VCaP (cell line): ENCODE results near the gene SHE.

Source experiments
- H3K27ac ChIP-seq: fragments of 450-650 bp; 2 replicates; pipeline ENCODE4 v1.5.1; 2017
- TF ChIP-seq, protein P1 (sequence below): fragments of 450-650 bp; conservative IDR thresholded peaks from 2 replicates; pipeline ENCODE4 v1.5.1; 2017; ENCODE audit warnings: mild to moderate bottlenecking, moderate library complexity

SHE gene

DNA sequence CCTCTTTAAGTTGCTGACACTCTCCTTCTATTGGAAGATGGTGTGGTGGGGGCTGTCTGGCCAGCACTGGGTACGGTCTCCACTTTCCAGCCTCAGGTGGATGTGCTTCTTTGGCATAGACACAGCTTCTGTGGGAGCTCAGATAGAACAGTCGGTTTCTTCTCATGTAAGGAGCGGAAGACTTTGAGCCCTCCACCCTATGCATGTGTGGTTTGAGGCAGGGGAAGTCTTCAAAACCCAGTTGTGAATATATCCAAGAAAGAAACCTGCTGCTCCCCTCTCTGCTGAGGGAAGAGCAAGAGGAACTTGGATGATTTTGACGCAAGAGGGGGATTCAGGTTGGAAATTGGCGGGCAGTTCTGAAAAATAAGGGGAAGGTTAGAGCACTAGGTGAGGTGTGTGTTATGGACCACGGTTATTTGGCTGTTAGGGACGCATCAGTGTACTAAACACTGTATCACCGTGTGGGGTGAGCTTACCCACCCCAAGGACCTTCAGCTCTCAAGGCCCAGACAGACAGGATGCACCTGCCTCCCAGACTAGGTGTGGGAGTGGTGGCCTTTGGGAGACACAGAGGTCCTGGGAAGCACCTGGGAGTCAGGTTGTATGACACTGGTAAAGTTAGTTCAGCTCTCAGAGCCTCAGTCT lies 60.8 kb downstream of the SHE start:
- TF ChIP-seq, protein P1, sequence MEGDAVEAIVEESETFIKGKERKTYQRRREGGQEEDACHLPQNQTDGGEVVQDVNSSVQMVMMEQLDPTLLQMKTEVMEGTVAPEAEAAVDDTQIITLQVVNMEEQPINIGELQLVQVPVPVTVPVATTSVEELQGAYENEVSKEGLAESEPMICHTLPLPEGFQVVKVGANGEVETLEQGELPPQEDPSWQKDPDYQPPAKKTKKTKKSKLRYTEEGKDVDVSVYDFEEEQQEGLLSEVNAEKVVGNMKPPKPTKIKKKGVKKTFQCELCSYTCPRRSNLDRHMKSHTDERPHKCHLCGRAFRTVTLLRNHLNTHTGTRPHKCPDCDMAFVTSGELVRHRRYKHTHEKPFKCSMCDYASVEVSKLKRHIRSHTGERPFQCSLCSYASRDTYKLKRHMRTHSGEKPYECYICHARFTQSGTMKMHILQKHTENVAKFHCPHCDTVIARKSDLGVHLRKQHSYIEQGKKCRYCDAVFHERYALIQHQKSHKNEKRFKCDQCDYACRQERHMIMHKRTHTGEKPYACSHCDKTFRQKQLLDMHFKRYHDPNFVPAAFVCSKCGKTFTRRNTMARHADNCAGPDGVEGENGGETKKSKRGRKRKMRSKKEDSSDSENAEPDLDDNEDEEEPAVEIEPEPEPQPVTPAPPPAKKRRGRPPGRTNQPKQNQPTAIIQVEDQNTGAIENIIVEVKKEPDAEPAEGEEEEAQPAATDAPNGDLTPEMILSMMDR = no peak
- no peak overlapping the region for H3K27ac ChIP-seq

DNA sequence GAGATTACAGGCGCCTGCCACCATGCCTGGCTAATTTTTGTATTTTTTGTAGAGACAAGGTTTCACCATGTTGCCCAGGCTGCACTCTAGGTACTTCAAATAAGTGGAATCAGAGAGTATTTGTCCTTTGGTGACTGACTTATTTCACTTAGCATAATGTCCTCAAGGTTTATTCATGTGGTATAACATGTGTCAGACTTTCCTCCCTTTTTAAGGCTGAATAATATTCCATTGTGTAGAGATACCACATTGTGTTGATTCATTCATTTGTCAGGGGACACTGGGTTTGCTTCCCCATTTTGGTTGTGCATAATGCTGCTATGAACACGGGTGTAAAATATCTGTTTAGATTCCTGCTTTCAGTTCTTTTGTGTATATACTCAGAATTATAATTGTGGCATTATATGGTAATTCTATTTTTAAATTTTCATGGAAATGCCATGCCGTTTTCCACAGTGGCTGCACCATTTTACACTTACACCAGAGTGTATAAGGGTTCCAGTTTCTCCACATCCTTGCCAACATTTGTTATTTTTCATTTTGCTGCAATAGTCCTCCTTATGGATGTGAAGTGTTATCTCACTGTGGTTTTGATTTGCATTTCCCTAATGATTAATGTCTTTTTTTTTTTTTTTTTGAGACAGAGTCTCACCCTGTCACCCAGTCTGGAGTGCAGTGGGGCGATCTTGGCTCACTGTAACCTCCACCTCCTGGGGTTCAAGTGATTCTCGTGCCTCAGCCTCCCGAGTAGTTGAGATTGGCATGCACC lies 62.0 kb downstream of the SHE start:
- H3K27ac ChIP-seq = no peak overlapping the region
- TF ChIP-seq, protein P1 = no peak

DNA sequence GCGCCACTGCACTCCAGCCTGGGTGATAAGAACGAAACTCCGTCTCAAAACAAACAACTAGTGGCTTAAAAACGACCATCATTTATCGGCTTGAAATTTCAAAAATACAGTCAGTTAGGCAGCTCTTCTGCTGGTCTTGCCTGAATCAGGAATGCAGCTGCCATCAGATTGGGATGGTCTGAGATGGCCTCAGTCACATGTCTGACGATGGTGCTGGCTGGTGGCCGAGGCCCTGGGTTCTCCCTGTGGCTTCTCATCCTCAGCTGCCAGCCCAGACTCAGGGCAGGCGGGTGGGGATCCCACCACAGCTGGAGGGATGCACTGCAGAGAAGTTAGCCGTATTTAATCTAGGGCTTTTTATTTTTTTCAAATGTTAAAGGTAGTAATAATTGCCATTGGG lies 65.8 kb downstream of the SHE start:
- TF ChIP-seq, protein P1 = no peak
- no peak overlapping the region for H3K27ac ChIP-seq

DNA sequence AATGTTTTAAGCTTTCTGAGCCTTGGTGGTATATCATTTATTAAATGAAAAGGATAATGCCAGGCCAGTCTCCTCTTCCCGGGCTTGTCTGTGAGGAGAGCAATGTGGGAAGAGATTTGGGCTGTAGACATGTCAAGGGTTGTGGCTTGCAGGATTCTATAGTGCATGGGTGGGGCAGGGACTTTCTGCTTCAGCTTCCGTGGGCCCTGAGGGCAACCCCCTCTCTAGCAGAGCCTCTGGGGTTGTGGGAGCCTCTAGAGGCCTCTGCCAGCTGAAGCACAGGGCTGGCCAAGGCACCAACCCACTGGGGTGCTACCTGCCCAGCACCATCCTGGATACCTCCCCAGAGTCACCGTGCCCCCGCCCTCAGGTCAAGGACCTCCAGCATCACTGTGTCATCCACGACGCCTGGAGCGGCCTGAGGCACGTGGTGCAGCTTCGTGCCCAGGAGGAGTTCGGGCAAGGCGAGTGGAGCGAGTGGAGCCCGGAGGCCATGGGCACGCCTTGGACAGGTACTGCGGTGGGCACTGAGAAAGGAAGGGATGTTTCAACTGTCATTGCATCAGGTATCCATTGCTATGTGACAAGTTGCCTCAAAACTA lies 66.5 kb downstream of the SHE start:
- TF ChIP-seq, protein P1 = no peak
- no peak overlapping the region for H3K27ac ChIP-seq

DNA sequence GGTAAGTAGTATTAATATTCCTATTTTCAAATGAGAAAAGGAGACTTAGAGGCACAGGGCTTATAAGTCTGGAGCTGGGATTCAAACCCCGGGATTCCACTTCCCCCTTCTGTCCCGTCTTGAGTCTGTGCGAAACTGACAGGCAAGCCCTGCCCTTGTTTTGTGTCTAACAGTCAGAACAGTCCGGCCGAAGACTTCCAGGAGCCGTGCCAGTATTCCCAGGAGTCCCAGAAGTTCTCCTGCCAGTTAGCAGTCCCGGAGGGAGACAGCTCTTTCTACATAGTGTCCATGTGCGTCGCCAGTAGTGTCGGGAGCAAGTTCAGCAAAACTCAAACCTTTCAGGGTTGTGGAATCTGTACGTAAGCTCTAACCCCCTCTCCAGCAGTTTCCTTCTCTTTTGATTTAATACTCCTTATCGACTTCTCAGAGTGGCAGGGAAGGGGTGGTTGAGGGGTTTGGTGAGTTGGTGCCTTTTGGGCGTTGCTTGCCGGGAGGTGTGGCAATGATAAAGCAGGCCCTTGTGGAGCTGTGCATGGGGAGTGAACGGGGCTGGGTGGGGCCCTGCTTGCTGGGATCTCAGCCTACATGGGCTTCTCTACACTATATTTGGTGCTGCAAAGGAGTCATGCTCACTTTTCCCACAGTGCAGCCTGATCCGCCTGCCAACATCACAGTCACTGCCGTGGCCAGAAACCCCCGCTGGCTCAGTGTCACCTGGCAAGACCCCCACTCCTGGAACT lies 67.7 kb downstream of the SHE start:
- TF ChIP-seq, protein P1 = no peak
- H3K27ac ChIP-seq = no peak overlapping the region

DNA sequence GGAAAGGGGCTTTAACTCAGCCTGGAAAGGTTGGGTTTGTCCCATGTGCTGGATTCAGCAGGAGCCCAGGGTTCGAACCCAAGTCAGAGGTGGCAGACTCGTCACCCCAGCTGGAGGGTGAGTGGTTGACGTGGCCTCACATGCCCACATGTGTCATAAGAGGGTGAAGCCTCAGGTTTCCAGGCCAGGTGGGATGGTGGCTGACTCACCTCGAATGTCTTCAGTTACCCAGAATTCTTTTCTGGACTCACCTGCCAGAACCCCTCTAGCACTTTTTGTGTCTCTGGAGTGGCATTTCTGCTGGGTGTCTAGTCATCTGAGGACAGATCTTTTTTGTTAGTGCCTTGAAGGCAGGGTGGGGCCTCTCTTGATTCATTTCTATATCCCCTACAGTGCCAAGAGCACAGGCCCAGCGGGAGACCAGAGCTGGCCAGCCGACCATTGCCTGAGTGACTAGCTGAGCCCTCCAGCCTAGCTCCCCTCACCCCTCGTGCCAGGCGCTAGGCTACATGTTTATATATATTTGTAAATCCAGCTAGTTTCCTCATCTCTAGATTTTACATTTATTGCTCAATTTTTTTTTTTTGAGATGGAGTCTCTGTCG lies 68.9 kb downstream of the SHE start:
- TF ChIP-seq, protein P1 = no peak
- H3K27ac ChIP-seq = no peak overlapping the region
